GM12878 (cell line): ENCODE results near the gene LRRC45. TPM values are rescaled to one million over a fixed set of nuclear protein-coding genes. Genes with fewer than 3 reads are reported as not detected.

Source experiments
- CBX3 ChIP-seq: fragments of 200-600 bp; sonication (generic); IDR thresholded peaks from 2 replicates; pipeline ENCODE4 v1.6.1; 2016; ENCODE audit warnings: low read depth, borderline replicate concordance
- ETV6 ChIP-seq, 2 experiments: fragments of 450-650 bp in 1 of 2; IDR thresholded peaks in 1 of 2; conservative IDR thresholded peaks in 1 of 2; 2 replicates each; pipeline ENCODE4 v1.6.1; 2014; ENCODE audit warnings: antibody characterized with exemption in 1 of 2, borderline replicate concordance in 1 of 2, low read depth in 1 of 2, mild to moderate bottlenecking in 1 of 2, moderate library complexity in 1 of 2
- EZH2 ChIP-seq: IDR thresholded peaks from 2 replicates; pipeline ENCODE4 v1.6.1; 2012; ENCODE audit warnings: low read depth, mild to moderate bottlenecking, control low read depth, inconsistent platforms, low read length, borderline replicate concordance; ENCODE audit not compliant: control insufficient read depth
- RAD21 ChIP-seq: IDR thresholded peaks from 2 replicates; pipeline ENCODE4 v1.6.1; 2011; ENCODE audit warnings: mild to moderate bottlenecking, low read depth, low read length, moderate library complexity; ENCODE audit not compliant: insufficient read depth
- RAD51 ChIP-seq: fragments of 450-650 bp; IDR thresholded peaks from 2 replicates; pipeline ENCODE4 v1.6.1; 2016; ENCODE audit warnings: moderate library complexity, mild to moderate bottlenecking, inconsistent platforms
- SREBF1 ChIP-seq: IDR thresholded peaks from 2 replicates; pipeline ENCODE4 v1.6.1; 2012; ENCODE audit warnings: mild to moderate bottlenecking, low read length
- TBL1XR1 ChIP-seq: IDR thresholded peaks from 2 replicates; pipeline ENCODE4 v1.6.1; 2012; ENCODE audit warnings: low read depth, low read length, improper control_type of control experiment
- ZBTB11 ChIP-seq: fragments of 450-650 bp; formaldehyde crosslinking; IDR thresholded peaks from 2 replicates; pipeline ENCODE4 v1.5.0; 2022; ENCODE audit warnings: mild to moderate bottlenecking, missing genetic modification characterization
- ZNF592 ChIP-seq: fragments of 450-650 bp; IDR thresholded peaks from 2 replicates; pipeline ENCODE4 v1.6.1; 2017; ENCODE audit warnings: mild to moderate bottlenecking, moderate library complexity
- polyA plus RNA-seq, 11 experiments: library from polyadenylated mRNA; depleted of rRNA in 4 of 11; unstranded in 6 of 11; stranded (reverse) in 5 of 11; fragments of >200 nt; fragmentation: Nextera tagmentation in 4 of 11; fragmentation: Illumina TruSeq in 1 of 11; extraction: Ambion mirVana in 4 of 11; extraction: Trizol in 1 of 11; gene quantifications; 1 replicate in 1 of 11; 2 replicates in 10 of 11; pipeline versions ENCODE4 v1.2.1 to v1.2.3, GENCODE V29; 2011 to 2016; ENCODE audit warnings: inconsistent platforms in 2 of 11, missing spikeins in 2 of 11, low read depth in 1 of 11
- total RNA-seq, 4 experiments: library from RNA; depleted of rRNA in 3 of 4; stranded (reverse); fragments of >200 nt in 3 of 4; fragmentation: Illumina TruSeq in 1 of 4; extraction: Trizol in 1 of 4; gene quantifications; 2 replicates each; pipeline versions ENCODE4 v1.2.1 to v1.2.3, GENCODE V29; 2013 to 2021
- TF ChIP-seq, protein P1 (sequence below): fragments of 450-650 bp; IDR thresholded peaks from 2 replicates; pipeline ENCODE4 v1.6.1; 2016; ENCODE audit warnings: mild to moderate bottlenecking, moderate library complexity, borderline replicate concordance
- TF ChIP-seq, protein P2 (sequence below): IDR thresholded peaks from 2 replicates; pipeline ENCODE4 v1.6.1; 2012; ENCODE audit warnings: low read length, inconsistent platforms

LRRC45 gene
- total and polyA plus RNA-seq, 10 of the 15 experiments (the other 5 are each of a cell fraction or from before 2014, with no cell fraction given), result 0.03 to 27.7 (median 10.4) TPM

- TF ChIP-seq, protein P1, sequence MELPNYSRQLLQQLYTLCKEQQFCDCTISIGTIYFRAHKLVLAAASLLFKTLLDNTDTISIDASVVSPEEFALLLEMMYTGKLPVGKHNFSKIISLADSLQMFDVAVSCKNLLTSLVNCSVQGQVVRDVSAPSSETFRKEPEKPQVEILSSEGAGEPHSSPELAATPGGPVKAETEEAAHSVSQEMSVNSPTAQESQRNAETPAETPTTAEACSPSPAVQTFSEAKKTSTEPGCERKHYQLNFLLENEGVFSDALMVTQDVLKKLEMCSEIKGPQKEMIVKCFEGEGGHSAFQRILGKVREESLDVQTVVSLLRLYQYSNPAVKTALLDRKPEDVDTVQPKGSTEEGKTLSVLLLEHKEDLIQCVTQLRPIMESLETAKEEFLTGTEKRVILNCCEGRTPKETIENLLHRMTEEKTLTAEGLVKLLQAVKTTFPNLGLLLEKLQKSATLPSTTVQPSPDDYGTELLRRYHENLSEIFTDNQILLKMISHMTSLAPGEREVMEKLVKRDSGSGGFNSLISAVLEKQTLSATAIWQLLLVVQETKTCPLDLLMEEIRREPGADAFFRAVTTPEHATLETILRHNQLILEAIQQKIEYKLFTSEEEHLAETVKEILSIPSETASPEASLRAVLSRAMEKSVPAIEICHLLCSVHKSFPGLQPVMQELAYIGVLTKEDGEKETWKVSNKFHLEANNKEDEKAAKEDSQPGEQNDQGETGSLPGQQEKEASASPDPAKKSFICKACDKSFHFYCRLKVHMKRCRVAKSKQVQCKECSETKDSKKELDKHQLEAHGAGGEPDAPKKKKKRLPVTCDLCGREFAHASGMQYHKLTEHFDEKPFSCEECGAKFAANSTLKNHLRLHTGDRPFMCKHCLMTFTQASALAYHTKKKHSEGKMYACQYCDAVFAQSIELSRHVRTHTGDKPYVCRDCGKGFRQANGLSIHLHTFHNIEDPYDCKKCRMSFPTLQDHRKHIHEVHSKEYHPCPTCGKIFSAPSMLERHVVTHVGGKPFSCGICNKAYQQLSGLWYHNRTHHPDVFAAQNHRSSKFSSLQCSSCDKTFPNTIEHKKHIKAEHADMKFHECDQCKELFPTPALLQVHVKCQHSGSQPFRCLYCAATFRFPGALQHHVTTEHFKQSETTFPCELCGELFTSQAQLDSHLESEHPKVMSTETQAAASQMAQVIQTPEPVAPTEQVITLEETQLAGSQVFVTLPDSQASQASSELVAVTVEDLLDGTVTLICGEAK, result peak; percentile 95
- TF ChIP-seq CBX3, result no peak
- TF ChIP-seq ZNF592, result peak; percentile 57; the same call in 1 of the 2 replicates
- TF ChIP-seq EZH2, result no peak
- peak; percentile 92 for TF ChIP-seq TBL1XR1
- no peak for TF ChIP-seq ETV6 (conservative IDR thresholded peaks at IDR 0.05 in 1 of 2, IDR thresholded peaks at IDR 0.05 in 1 of 2; ENCODE audit: borderline replicate concordance in 1 of 2, low read depth in 1 of 2)
- TF ChIP-seq ZBTB11 (CRISPR knock-in tag), result peak; percentile 99
- no peak for TF ChIP-seq RAD21
- TF ChIP-seq, protein P2, sequence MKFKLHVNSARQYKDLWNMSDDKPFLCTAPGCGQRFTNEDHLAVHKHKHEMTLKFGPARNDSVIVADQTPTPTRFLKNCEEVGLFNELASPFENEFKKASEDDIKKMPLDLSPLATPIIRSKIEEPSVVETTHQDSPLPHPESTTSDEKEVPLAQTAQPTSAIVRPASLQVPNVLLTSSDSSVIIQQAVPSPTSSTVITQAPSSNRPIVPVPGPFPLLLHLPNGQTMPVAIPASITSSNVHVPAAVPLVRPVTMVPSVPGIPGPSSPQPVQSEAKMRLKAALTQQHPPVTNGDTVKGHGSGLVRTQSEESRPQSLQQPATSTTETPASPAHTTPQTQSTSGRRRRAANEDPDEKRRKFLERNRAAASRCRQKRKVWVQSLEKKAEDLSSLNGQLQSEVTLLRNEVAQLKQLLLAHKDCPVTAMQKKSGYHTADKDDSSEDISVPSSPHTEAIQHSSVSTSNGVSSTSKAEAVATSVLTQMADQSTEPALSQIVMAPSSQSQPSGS, result no peak
- no peak for TF ChIP-seq RAD51
- peak; percentile 88 for TF ChIP-seq SREBF1
Observed at GRCh38 chr17:82065638-82066303, 42.7 kb downstream of the LRRC45 start, which contains the start of gene DUS1L (continued).
